Measurements from ENCODE around the gene CDK5RAP3. TPM values are rescaled to one million over a fixed set of nuclear protein-coding genes. Genes with fewer than 3 reads are reported as not detected.

CDK5RAP3 gene
- total and polyA plus RNA-seq, 2 of the 13 experiments (the other 11 are each of a cell fraction or from before 2014, with no cell fraction given): 128 to 154 TPM

GRCh38 chr17:48024149-48025039 lies 53.5 kb downstream of the CDK5RAP3 start:
- Histone ChIP-seq H4K20me1 (ENCODE audit: insufficient read depth, low read length) (no peaks in the 10 kb centered on the region), H3K36me3 (replicated peaks in 1 of 2; ENCODE audit: control insufficient read depth in 1 of 2, insufficient read depth in 2 of 2, low read length in 2 of 2) (no peaks in the 10 kb centered on the region), H3K9me3 (ENCODE audit: low read length) (no peaks in the 10 kb centered on the region), H3K4me2 (ENCODE audit: low read depth, low read length) (peak overlapping the region; percentile 90), H3K4me1 (ENCODE audit: insufficient read depth, low read length) (peaks cover 41% of the 10 kb centered on the region), H3K4me3 (replicated peaks in 1 of 3; ENCODE audit: insufficient read depth in 1 of 3, low read depth in 2 of 3, low read length in 3 of 3) (peak overlapping the region; percentile 44 to 77 (median 56); a peak in 5 of 6 replicates), H3K27ac (ENCODE audit: extremely low read length, insufficient read depth, low read length) (no peak overlapping the region), H3K27me3 (ENCODE audit: control insufficient read depth in 1 of 2, insufficient read depth in 2 of 2, low read length in 2 of 2) (peaks cover 4 to 29% of the 10 kb centered on the region in 2 experiments), H3K9ac (ENCODE audit: insufficient read depth, low read depth, low read length) (peak overlapping the region; percentile 6; the same call in 1 of the 2 replicates), H3K79me2 (ENCODE audit: insufficient read depth, low read length) (no peaks in the 10 kb centered on the region), H2AFZ (ENCODE audit: low read length) (no peak overlapping the region)
- no peak for DNase-seq (ENCODE audit: low spot score)
- ChIA-PET CTCF (ENCODE audit: low intra/inter-chr PET ratio, low total read pairs) (interaction anchor here (1.0 to 4.1 kb wide), 7 partner anchors 49 to 594 kb away, joined by 5 to 127 read pairs (median 8); no protein-coding TSS in a partner anchor), POLR2A (interaction anchor here (0.9 to 3.6 kb wide), 4 partner anchors 24 to 107 kb away, joined by 3 to 35 read pairs (median 6); partner anchors contain the start of gene NFE2L1)
- in situ Hi-C loops (cut with HindIII; ENCODE audit: extremely low pct_ligation_motif_present, low pct_unique_long_range_greater_than_20kb): loop anchor here (5.0 to 10.0 kb wide), 4 partner anchors 48 to 588 kb away; partner anchors contain the start of gene HOXB7
- FAIRE-seq: no peak
- intact Hi-C loops (cut with micrococcal nuclease; ENCODE audit: unreplicated experiment): loop anchor here (1.0 to 10.0 kb wide), 5 partner anchors 50 to 593 kb away; partner anchors contain the start of genes CBX1, HOXB8 and SP2
- no TSS peak for BruUV-seq (replicated peaks)
- peak; percentile 15 for ATAC-seq
- WGBS (ENCODE audit: low lambda C conversion rate): 5% methylated on average over 51 of the region's 54 CpGs
- TF ChIP-seq XBP1 (CRISPR knock-in tag; IDR thresholded peaks at IDR 0.05): no peak
- peak; percentile 92; the same call in 1 of the 2 replicates for TF ChIP-seq ZNF383 (CRISPR knock-in tag; IDR thresholded peaks at IDR 0.05; ENCODE audit: borderline replicate concordance)
- TF ChIP-seq ZBTB3 (CRISPR knock-in tag; IDR thresholded peaks at IDR 0.05; ENCODE audit: borderline replicate concordance, low read depth): 0 out of 2 replicates have a peak, but pooled peaks have one; percentile 45
- peak; percentile 80; the same call in 1 of the 2 replicates for TF ChIP-seq EZH2 (conservative IDR thresholded peaks at IDR 0.05; ENCODE audit: low read depth, low read length)
- peak; percentile 41 for TF ChIP-seq HNRNPLL (IDR thresholded peaks at IDR 0.05; ENCODE audit: low read depth, low read length, poor library complexity, severe bottlenecking)
- no peak for TF ChIP-seq MAX (IDR thresholded peaks at IDR 0.05)
- no peak for TF ChIP-seq ZNF577 (CRISPR knock-in tag; IDR thresholded peaks at IDR 0.05; ENCODE audit: borderline replicate concordance, low read depth)
- TF ChIP-seq NFAT5 (CRISPR knock-in tag; IDR thresholded peaks at IDR 0.05): no peak
- 0 out of 2 replicates have a peak, but pooled peaks have one; percentile 17 for TF ChIP-seq ZZZ3 (CRISPR knock-in tag; IDR thresholded peaks at IDR 0.05; ENCODE audit: borderline replicate concordance)
- 0 out of 2 replicates have a peak, but pooled peaks have one; percentile 11 for TF ChIP-seq ZNF230 (CRISPR knock-in tag; IDR thresholded peaks at IDR 0.05)
- TF ChIP-seq PLRG1 (conservative IDR thresholded peaks at IDR 0.05): no peak
- 0 out of 2 replicates have a peak, but pooled peaks have one; percentile 3 for TF ChIP-seq DDIT3 (CRISPR knock-in tag; IDR thresholded peaks at IDR 0.05)
- TF ChIP-seq XRCC5 (optimal IDR thresholded peaks at IDR 0.05; ENCODE audit: low read length): peak; percentile 3
- TF ChIP-seq ZNF512 (CRISPR knock-in tag; IDR thresholded peaks at IDR 0.05): peak; percentile 87
